Stimulated activated CD4-positive, alpha-beta T cell treated with anti-CD3 and anti-CD28 coated beads, TNF-alpha, amount 100 ng/mL, for 48 hours (primary cell): ENCODE data around the gene ITPRID2.
"Not testable (repeated sequence)": the region's sequence is repeated elsewhere in the genome, so short reads cannot be mapped to it uniquely, and the experiment has no call there.

Experiments used
- DNase-seq, 3 donors: peaks; one replicate each; pipeline ENCODE4 v3.0.0-alpha.2; 2020; ENCODE audit warnings: low read depth in 3 of 3

Gene ITPRID2

GRCh38 chr2:181959508-181959907, 68.0 kb downstream of the ITPRID2 start:
- DNase-seq, result no peak

DNA sequence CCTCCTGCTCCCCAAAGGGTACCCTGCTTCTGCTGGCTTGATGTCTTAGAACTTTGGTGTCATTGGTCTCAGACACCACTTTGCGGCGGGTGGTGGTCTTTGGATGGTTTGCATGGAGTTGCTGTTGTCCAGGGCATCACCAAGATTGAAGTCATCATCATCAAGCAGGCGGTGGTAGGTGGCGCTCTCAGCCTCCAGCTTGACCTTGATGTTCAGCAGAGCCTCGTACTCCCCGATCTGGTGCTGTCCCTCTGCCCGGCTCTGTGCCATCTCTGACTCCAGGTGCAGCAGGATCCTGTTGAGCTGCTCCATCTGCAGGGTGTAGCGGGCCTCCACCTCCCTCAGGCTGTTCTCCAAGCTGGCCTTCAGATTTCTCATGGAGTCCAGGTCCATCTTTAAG, 69.6 kb downstream of the ITPRID2 start:
- DNase-seq, result not testable (repeated sequence)

DNA sequence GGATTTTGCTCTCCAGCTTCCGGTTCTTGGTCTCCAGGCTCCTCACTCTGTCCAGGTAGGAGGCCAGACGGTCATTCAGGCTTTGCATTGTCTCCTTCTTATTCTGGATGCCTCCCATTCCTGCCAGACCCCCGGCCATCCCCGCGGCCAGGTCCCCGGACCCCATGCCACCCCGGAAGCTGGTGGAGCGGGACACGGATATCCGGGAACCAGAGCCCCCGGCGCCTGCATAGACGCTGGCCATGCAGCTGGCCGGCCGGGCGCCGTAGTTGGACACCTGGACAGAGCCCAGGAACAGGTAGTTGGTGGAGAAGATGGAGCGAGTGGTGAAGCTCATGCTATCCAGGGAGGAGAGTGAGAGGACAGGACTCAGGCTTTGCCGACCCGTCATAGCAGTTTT, 70.6 kb downstream of the ITPRID2 start:
- no peak for DNase-seq

GRCh38 chr2:181970160-181970794, 78.7 kb downstream of the ITPRID2 start:
- no peak for DNase-seq

- DNase-seq, result no peak
Observed at GRCh38 chr2:181971032-181971431, 79.5 kb downstream of the ITPRID2 start.

- DNase-seq, result no peak
Observed at GRCh38 chr2:181972431-181973170, 81.1 kb downstream of the ITPRID2 start.

- DNase-seq, result no peak
Observed at GRCh38 chr2:181973171-181973783, 81.7 kb downstream of the ITPRID2 start.

DNA sequence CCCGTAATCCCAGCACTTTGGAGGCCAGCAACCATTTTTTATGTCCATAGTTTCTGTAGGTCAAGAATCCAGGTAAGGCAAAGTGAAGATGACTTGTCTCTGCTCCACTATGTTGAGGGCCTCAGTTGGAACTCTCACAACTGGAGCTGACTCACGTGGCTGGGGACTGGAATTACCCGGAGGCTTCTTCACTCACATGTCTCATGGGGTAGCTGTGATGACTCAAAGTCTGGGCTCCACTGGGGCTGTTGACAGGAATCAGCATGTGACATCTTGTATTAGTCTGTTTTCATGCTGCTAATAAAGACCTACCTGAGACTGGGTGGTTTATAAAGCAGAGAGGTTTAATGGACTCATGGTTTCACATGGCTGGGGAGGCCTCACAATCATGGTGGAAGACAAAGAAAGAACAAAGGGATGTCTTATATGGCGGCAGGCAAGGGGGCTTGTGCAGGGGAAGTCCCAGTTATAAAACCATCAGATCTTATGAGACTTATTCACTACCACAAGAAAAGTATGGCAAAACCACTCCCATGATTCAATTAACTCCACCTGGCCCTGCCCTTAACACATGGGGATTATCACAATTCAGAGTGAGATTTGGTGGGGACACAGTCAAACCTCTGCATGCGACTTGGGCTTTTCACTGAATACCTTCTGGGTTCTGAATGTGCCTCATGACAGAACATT, 86.3 kb downstream of the ITPRID2 start:
- DNase-seq, result peak in 1 of 3 donors; percentile 27

DNA sequence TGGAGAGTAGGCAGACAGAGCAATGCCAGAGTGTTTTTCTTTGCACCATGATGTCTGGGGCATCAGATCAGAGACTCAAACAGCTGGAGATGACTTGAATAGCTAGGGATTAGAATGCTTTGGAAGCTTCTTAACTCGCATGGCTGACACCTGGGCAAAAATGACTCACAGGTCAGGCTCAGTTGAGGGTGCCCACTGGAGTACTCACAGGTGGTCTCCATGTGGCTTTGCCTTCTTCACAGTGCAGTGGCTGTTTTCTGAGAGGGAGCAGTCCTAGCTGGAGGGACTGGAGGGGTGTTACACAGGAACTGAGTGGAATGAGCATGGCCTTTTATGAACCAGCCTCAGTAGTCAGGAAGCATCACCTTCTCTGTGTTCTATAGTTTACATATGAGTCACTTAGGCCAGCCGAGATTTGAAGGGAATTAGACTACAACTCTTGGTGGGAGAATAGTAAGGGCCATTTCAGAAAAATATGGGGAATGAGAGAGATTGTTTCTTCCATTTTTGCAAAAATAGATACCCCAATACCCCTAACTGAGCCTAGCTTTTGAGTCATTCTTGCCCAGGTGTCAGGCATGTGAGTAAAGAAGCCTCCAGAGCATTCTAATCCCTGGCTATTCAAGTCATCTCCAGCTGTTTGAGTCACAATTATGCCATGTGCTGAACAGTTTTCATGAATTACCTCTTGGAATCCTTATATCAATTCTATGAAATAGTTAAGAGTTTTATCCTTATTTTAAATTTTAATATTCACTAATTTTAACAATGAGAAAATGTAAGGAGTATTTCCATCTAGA, 87.0 kb downstream of the ITPRID2 start:
- no peak for DNase-seq
